HEK293 (cell line): ENCODE measurements around the gene PIK3AP1.

Experiments
- ZBTB20 ChIP-seq: fragments of 450-650 bp; formaldehyde crosslinking; IDR thresholded peaks from 2 replicates; pipeline ENCODE4 v1.5.1; 2016; ENCODE audit warnings: missing biosample characterization, missing genetic modification characterization
- ZNF140 ChIP-seq: fragments of 450-650 bp; formaldehyde crosslinking; IDR thresholded peaks from 2 replicates; pipeline ENCODE4 v1.5.1; 2016; ENCODE audit warnings: missing biosample characterization, missing genetic modification characterization
- ZNF24 ChIP-seq: fragments of 450-650 bp; formaldehyde crosslinking; IDR thresholded peaks from 2 replicates; pipeline ENCODE4 v1.5.1; 2016; ENCODE audit warnings: missing biosample characterization, missing genetic modification characterization
- ZNF501 ChIP-seq: fragments of 450-650 bp; formaldehyde crosslinking; IDR thresholded peaks from 2 replicates; pipeline ENCODE4 v1.5.1; 2016; ENCODE audit warnings: missing biosample characterization, missing genetic modification characterization
- ZNF521 ChIP-seq: fragments of 450-650 bp; formaldehyde crosslinking; IDR thresholded peaks from 2 replicates; pipeline ENCODE4 v1.5.1; 2017; ENCODE audit warnings: missing biosample characterization, mild to moderate bottlenecking, missing genetic modification characterization
- ZNF558 ChIP-seq: fragments of 450-650 bp; formaldehyde crosslinking; IDR thresholded peaks from 2 replicates; pipeline ENCODE4 v1.5.1; 2016; ENCODE audit warnings: missing biosample characterization, missing genetic modification characterization
- ZNF747 ChIP-seq: fragments of 450-650 bp; formaldehyde crosslinking; IDR thresholded peaks from 2 replicates; pipeline ENCODE4 v1.5.1; 2016; ENCODE audit warnings: missing biosample characterization, missing genetic modification characterization
- ZSCAN30 ChIP-seq: fragments of 450-650 bp; IDR thresholded peaks from 2 replicates; pipeline ENCODE4 v1.5.1; 2018; ENCODE audit warnings: missing biosample characterization, mild to moderate bottlenecking, missing genetic modification characterization, moderate library complexity
- TF ChIP-seq, protein P1 (sequence below): fragments of 450-650 bp; formaldehyde crosslinking; IDR thresholded peaks from 2 replicates; pipeline ENCODE4 v1.5.1; 2016; ENCODE audit warnings: missing biosample characterization, missing genetic modification characterization
- TF ChIP-seq, protein P2 (sequence below): sonication (generic); formaldehyde crosslinking; IDR thresholded peaks from 2 replicates; pipeline ENCODE4 v1.8.1; 2022; ENCODE audit warnings: mild to moderate bottlenecking, moderate library complexity, missing genetic modification reagents
- TF ChIP-seq, protein P3 (sequence below): IDR thresholded peaks from 2 replicates; pipeline ENCODE4 v1.6.1; 2011; ENCODE audit warnings: mild to moderate bottlenecking, low read depth, low read length, borderline replicate concordance
- TF ChIP-seq, protein P4 (sequence below): fragments of 450-650 bp; formaldehyde crosslinking; IDR thresholded peaks from 2 replicates; pipeline ENCODE4 v1.5.1; 2016; ENCODE audit warnings: missing biosample characterization, missing genetic modification characterization

DNA sequence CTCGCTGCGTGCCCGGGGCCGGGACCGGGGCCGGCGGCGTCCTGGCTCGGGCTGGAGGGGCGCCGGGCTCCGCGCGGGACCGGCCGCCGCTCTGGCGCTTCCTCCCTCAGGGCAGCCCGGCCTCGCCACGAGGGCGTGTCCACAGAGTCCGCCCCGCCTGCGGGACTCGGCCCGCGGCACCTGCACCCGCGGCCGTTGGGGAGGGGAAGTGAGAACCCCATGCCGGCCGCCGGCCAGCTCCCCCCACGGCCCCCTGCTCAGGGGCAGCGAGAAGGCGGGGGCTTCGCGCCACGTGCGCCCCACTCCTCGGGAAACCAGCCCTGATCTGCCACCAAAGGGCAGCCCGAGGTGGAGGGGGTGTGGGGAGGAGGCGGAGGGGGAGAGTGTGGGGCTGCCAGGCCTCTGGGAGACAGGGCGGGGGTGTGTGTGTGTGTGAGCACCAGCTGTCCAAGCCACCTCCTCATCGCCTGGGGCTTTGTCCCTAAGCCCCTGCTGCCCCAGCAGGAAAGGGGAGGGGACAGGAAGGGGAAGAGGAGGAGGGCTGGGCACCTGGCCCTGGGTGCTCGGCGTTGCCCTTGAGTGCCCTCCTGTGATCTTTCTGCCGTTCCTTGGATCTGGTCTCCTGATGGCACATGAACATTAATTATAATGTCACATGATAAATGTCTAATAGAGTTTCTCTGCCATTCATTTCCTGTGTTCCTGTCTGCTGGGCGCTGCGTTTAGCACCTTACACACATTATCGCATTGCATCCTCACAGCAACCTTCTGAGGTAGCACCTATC lies at the start of gene PIK3AP1:
- TF ChIP-seq, protein P1, sequence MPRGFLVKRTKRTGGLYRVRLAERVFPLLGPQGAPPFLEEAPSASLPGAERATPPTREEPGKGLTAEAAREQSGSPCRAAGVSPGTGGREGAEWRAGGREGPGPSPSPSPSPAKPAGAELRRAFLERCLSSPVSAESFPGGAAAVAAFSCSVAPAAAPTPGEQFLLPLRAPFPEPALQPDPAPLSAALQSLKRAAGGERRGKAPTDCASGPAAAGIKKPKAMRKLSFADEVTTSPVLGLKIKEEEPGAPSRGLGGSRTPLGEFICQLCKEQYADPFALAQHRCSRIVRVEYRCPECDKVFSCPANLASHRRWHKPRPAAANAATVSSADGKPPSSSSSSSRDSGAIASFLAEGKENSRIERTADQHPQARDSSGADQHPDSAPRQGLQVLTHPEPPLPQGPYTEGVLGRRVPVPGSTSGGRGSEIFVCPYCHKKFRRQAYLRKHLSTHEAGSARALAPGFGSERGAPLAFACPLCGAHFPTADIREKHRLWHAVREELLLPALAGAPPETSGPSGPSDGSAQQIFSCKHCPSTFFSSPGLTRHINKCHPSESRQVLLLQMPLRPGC (tag by site-specific recombination): no peak
- TF ChIP-seq ZNF24 (tag by site-specific recombination) (no peak), ZNF558 (tag by site-specific recombination) (no peak), ZNF747 (tag by site-specific recombination) (no peak), ZBTB20 (tag by site-specific recombination) (no peak), ZSCAN30 (tag by site-specific recombination) (no peak), ZNF521 (no peak), ZNF501 (tag by site-specific recombination) (peak; percentile 54; the same call in 1 of the 2 replicates), ZNF140 (tag by site-specific recombination) (no peak)
- TF ChIP-seq, protein P2, sequence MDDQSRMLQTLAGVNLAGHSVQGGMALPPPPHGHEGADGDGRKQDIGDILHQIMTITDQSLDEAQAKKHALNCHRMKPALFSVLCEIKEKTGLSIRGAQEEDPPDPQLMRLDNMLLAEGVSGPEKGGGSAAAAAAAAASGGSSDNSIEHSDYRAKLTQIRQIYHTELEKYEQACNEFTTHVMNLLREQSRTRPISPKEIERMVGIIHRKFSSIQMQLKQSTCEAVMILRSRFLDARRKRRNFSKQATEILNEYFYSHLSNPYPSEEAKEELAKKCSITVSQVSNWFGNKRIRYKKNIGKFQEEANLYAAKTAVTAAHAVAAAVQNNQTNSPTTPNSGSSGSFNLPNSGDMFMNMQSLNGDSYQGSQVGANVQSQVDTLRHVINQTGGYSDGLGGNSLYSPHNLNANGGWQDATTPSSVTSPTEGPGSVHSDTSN (CRISPR knock-in tag): no peak
- TF ChIP-seq, protein P3, sequence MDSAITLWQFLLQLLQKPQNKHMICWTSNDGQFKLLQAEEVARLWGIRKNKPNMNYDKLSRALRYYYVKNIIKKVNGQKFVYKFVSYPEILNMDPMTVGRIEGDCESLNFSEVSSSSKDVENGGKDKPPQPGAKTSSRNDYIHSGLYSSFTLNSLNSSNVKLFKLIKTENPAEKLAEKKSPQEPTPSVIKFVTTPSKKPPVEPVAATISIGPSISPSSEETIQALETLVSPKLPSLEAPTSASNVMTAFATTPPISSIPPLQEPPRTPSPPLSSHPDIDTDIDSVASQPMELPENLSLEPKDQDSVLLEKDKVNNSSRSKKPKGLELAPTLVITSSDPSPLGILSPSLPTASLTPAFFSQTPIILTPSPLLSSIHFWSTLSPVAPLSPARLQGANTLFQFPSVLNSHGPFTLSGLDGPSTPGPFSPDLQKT: no peak
- TF ChIP-seq, protein P4, sequence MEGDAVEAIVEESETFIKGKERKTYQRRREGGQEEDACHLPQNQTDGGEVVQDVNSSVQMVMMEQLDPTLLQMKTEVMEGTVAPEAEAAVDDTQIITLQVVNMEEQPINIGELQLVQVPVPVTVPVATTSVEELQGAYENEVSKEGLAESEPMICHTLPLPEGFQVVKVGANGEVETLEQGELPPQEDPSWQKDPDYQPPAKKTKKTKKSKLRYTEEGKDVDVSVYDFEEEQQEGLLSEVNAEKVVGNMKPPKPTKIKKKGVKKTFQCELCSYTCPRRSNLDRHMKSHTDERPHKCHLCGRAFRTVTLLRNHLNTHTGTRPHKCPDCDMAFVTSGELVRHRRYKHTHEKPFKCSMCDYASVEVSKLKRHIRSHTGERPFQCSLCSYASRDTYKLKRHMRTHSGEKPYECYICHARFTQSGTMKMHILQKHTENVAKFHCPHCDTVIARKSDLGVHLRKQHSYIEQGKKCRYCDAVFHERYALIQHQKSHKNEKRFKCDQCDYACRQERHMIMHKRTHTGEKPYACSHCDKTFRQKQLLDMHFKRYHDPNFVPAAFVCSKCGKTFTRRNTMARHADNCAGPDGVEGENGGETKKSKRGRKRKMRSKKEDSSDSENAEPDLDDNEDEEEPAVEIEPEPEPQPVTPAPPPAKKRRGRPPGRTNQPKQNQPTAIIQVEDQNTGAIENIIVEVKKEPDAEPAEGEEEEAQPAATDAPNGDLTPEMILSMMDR (tag by site-specific recombination): no peak
